HG03095 (cell line): ENCODE results near the gene FAF1.

Experiments
- ATAC-seq: cut with Tn5 transposase; IDR thresholded peaks from one replicate; pipeline ENCODE4 v1.9.1; 2021; ENCODE audit warnings: moderate library complexity; ENCODE audit not compliant: unreplicated experiment

Gene FAF1

DNA sequence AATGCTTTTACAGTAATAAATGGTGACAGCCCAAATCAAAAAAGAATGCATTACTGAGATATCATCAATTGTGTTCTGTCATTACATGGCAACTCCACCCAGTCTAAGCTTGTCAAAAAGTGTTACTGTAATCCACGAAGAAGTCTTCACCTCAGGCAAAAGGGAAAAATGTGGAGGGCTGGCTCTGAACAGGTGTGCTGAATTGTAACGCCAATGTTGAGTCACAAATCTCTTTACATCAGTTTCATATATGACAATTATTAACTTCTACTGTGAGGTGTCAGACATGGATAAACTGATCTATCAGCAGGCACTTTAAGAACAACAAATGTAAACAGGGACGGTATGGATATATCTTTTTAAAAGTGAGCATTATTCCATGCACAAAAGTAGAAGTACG is 438.4 kb downstream of the FAF1 start:
- no peak for ATAC-seq

DNA sequence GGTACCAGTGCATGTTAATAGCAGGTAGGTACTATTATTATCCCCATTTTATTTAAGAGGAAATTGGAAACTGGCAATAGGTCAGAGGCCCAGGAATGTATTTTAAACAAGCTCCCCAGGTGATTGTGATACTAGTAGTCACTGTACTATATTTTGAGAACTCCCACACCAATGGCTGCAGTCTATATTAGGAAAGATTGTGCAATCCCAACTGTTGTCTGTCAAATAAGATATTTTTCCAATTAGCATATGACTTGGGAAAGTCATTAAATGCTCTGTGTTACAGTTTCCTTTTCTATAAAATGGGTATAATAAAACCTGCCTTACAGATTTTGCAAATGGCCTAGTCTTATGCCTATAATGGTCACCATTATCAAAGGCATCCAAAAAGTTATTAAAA is 442.6 kb downstream of the FAF1 start:
- no peak for ATAC-seq

DNA sequence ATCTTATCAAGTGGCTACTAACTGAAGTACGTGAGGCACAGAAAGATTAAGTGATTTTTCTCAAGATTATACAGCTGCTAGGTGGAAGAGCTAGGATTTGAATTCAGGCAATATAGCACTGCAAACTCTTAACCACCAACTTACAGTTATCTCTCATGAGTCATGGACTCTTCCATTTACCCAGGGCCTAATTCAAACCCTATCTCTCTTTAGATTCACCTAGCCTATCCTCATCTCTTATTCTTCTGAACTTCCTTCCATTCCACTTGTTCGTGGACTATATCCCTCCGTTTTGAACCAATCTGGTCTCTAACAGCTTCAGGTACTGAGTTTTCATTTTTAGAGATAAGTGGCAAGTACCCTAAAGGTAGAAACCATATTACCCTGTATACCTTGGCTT is 444.0 kb downstream of the FAF1 start:
- no peak for ATAC-seq

DNA sequence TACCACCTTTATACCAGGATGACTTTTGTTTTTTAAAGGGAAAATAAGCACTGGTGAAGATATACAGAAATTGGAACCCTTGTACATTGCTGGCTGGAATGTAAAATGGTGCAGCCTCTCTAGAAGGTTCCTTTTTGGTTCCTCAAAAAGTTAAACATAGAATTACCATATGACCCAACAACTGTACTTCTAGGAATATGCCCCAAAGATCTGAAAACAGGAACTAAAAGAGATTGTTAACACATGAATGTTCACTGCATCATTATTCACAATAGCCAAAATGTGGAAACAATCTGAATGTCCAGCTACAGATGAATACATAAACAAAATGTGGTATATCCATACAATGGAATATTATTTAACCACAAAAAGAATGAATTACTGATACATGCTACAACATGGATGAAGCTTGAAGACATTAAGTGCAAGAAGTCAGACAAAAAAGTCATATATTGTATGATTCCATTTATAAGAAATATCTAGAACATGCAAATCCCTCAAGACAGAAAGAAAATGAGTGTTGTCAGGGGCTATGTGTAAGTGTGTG is 452.0 kb downstream of the FAF1 start:
- no peak for ATAC-seq

DNA sequence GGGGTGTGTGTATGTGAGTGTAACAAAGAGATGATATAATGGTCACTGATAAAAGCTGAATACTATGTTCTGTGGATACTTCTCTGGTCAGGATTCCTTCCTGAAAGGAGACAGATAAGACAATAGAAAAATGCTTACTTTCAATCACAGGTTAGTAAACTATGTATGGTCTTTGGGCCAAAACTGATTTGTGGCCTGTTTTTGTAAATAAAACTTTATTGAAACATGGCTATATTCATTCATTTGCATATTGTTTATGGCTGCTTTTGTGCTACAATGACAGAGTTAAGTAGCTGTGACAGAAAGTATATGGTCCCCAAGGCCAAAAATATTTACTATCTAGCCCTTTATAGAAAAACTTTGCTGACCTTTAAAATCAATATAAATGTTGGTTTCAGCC is 454.6 kb downstream of the FAF1 start:
- no peak for ATAC-seq

DNA sequence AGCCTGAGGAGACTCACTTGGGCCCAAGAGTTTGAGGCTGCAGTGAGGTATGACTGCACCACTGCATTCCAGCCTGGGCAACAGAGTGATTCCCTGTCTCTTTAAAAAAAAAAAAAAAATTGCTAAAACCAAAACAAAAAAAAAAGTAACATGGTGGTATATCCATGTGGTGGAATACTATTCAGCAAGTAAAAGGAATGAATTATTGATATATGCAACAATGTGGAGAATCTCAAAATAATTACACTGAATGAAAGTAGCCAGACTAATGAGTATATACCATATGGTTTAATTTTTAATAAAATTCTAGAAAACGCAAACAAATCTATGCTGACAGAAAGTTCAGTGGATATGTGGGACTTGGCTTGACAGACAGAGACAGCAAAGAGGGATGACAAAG is 456.6 kb downstream of the FAF1 start:
- ATAC-seq = no peak

DNA sequence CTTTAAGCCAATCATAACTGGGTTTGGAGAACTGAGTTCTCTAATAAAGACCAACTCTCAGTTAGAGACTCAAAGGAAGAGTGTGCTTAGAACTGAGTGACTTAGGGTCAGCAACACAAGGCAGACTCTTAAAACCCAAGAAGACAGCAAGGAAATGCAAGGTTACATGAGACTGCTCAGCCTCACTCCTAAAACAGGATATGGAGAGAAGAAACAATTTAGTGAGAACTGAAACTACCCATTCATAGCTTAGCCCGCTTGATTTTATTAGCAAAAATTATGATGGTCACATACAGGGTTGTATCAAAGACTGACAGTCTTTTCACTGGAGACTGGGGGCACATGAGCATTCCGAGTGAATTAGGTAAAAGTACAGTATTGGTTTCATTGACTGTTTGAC is 457.9 kb downstream of the FAF1 start:
- no peak for ATAC-seq

DNA sequence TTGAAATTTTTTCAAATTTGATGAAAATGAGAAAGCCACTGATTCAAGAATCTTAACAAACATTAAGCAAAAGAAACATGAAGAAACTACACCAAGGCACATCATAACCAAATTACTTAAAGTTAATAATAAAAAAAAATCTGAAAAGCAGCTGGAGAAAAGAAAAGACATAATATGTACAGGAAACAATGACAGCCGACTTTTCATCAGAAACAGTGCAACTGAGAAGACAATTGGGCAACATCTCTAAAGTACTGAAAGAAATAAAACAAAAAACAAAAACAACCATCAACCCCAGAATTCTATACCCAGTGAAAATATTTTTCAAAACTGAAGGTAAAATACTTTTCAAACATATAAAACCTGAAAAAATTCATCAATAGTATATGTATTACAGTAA is 463.1 kb downstream of the FAF1 start:
- ATAC-seq = no peak

DNA sequence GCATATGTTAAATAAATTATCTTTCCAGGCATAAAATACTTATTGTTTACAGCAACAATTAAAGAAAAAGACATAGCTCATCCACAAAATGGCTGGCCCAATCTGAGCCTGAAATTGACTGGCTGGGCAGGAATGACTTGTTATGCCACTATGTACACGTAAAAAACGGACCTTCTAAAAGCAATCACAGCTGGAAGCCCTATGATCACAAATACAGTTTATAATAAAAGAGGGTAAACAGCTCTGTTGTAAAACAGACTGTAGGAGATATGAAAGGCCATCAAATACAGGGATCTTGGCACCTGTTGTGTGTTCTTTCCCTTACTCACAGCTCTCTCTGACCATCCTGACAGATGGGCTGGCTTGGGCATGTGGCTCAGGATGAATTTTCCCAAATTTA is 466.4 kb downstream of the FAF1 start:
- ATAC-seq = no peak

DNA sequence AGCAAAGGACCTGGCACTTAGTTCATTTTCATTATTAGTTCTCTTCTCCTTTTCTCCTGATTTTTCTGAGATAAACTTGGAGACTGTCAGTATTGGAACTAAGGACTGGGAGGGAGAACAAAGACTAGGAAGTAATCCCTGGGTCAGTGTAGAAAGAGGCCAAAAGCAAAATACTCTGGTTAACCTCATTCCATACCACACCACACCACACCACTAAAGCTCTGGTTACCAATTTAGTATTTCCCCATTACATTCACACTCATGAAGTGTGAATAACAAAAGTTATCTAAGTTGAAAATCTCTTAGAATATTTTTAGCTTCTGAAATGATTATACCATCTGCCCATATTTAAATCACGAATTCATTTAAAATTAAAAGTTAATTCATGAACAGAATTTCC is 467.9 kb downstream of the FAF1 start:
- no peak for ATAC-seq

DNA sequence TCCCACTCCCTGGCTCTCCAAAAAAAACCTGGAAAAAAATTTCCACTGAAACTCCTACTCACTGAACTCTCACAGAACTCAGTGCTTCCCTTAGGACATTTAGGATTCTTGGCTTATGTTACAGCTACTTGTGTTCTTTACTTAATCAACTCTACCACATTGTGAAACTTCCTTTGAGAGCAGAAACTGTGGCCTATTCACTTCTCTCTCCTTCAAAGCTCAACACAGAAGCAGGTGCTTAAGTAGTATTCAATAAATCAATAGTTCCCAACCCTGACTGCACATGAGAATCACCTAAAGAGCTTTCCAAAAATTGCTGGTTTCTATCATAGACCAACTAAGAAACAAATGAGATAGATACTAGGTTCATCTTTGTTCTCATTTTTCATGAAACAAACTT is 468.9 kb downstream of the FAF1 start:
- ATAC-seq = no peak

DNA sequence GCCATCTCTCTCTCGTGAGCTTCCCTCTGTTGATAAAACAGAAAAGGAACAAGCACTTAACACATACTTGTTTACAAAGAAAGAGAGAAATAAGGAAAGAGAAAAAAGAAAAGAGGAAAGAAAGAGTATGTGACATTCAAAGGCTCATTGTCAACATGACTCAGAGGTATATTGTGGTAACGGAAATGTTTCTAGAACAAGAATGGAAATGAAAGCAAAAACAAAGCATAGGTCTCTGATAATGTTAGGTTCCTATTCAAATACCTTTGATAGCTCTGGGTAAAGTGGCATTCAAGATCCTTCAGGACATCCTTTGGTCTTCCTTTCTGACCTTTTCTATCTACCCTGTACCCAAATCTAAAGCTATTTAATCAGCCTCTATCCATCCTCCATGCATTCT is 469.4 kb downstream of the FAF1 start:
- no peak for ATAC-seq

DNA sequence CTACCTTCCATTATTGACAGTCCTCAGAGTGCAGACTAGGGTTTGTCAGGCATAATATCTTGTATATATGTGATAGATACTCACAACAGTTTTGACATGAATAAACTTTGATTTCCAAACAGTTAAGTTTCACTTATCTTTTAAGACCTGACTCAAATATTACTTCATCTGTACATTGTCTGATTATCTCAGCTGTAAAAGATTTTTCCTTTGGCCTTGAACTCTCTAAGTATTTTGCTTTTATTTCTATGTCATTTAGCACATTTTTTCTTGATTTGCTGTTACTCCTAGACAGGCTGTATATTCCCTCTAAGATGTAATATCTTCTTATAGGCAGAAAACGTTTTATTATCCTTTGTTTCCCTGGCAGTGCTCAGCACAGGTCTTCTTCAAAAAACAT is 471.2 kb downstream of the FAF1 start:
- no peak for ATAC-seq

DNA sequence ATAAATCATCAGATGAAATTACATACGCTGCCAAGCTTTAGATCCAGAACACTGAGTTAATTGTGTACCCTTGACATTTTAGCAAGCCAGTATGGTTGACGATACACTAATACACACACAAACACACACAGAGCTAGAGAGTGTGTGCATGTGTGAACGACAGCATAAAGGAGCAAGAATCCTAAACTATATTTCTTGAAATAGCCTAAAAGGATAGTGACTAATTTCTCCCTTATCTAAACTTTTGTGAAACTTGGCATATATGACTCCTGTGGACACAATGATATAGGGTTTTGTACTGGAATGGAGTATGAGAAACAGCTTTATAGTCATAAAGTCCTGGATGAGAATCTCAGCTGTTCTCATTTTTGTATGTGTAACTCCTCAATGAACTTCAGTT is 471.7 kb downstream of the FAF1 start:
- ATAC-seq = no peak

DNA sequence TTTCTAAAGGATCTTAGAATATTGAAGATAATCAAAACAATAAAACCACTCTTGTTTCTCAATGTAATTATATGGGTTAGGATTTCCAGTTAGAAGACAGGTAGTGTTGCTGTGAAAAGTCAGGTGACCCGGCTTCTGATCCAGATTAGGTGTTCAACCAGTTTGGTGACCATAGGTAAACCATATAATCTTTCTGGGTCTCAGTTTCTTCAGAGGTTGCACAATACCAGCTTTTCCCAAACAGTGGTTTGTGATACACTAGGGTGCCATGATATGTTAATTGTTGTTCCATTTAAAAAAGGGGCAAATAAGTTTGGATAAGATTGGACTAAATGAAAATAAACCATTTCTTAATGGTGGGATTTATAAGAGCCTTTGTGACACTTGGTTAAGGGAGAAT is 472.3 kb downstream of the FAF1 start:
- no peak for ATAC-seq

DNA sequence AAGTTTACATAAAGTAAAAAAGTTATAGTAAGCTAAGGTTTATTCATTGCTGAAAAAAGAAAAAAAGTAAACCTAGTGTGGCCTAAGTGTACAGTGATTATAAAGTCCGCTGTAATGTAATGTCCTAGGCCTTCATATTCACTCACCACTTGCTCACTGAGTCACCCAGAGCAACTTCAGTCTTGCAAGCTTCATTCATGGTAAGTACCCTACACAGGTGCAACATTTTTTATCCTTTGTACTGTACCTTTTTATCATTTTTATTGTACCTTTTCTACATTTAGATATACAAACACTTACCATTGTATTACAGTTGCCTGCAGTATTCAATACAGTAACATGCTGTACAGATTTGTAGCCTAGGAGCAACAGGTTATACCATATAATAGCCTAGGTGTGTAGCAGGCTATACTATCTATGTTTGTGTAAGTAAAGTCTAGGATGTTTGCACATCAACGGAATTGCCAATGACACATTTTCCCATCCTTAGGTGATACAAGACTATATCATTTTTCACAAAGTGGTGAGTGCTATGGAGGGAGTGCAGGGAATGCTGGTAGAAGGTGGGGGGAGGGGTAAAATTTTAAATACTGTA is 478.8 kb downstream of the FAF1 start:
- ATAC-seq = no peak

DNA sequence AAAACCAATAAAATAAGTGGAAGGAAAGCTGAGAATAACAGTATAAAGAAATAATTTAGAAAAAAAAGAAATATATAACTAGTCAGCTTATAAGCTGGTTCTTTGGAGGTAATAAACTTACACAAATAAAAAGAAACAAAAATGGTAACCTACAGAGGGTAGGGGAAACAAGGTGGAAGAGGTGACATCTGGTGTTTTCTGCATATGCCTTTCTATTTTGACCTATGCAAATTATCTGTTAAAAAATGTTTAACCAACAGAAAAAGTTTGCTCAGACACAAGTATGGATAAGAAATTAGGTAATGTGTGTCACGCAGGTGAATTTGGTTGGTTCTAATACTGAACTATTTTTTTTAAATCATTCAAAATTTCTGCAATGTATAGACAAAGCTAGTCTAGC is 483.3 kb downstream of the FAF1 start:
- no peak for ATAC-seq

DNA sequence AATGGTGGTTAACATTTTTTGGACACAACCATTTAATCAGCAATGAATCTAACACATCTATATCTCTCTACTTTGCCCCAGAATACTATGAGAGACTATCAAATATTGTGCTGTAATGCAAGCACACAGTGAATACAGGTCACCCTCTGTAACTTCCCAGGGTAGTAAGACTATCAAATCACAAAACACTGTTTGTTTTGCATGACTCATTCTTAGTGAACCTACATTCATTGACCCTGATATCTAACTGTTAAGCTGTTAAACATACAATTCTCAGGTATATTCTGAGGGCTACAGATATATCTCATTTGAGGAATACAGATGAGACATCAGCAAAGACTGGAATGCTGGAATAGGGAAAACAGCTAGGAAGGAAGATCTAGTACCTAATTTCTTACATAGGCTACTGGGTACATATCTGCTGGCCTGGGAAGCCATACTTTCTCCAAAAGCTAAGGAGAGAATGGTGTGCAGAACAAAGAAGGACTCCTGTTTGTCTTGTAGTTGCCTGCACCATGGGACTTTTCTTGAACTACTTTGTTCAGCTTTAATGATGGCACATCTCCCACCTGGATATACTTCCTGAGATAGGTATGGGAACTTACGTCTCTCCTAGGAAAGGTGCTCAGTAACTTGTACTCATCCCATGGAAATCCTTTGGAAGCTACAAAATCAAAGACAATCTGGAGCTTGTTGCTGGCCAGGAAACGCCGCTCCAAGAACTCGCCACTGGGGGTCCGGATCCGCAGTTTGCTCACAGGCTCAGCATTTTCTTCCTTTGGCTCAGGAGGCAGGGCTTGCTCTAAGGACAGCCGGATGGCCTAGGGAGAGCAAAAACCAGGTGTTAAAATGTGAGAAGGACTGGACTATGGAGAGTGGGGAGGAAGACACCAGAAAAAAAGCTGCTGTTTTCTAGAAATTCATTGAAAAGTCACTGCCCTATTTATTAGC is 484.9 kb downstream of the FAF1 start:
- no peak for ATAC-seq

DNA sequence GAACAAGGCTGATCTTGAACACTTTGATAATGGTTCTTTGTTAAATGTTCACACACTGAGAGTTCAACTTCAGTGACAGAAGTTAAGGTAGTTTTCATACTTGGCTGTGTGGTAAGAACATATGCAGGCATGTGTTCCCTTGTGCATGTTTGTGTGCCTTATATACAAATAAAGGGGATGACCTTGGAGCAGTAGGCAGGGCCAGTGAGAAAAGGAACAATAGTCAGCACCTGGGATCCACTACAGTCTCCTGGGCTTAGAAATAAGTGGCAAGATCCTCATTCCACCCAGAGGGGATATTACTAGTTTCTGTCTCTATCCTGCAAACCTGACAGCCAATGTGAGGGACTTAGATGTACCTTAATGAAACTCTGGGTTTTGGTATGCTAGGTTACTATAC is 486.6 kb downstream of the FAF1 start:
- ATAC-seq = no peak

DNA sequence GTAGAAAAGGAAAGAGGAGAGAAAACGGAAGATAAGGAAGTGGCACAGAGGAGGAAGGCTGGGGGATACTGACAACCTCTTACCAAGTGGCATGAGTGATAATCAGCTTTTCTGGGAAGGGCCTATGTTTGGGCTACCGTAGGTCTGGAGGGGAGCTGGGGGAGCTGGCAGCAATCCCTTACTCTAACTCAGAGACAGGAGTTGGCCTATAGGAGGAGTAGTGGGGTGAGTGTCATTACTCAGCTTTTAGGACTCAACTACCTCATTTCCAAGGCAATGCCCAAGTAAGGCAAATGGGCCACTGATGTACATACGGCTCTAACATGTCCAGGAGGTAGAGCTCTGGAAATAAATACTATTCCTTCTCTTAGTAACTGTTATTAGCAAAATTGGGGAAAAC is 488.1 kb downstream of the FAF1 start:
- ATAC-seq = no peak

DNA sequence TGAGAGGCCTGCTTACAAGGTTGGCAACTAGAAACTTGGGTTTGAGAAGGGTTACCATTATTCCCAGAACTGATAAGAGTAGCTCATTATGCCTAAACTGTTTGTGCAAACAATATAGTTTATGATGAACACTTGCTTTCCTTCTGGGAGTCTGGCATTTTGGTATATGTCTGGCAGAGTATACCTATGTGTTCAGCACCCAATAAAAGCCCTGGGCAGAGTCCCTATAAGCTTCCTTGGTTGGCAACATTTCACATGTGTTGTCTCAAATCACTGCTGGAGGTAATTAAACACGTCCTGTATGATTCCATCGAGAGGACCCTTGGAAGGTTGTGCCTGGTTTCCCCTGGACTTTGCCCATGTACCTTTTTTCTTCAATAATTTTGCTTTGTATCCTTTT is 497.1 kb downstream of the FAF1 start:
- ATAC-seq = no peak

DNA sequence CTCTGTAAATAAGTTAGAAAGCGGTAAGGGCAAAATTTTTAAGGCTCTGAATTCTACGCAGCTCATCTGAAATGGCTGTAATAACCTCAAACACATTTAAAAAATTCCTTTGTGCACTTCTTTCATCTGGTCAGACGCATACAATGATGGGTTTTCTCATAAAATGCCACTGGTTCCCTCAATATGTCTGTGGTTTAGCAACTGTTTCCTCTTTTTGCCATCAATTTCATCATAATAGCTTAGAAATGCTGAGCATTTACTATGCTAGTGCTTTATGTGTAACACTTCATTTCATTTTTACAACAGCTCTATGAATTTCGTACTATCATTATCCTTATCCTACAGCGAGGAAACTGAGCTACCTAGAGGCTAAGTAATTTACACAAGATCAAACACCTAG is 501.6 kb downstream of the FAF1 start:
- ATAC-seq = no peak
